Gastrocnemius medialis (tissue), 4 donors: ENCODE data around the gene OAT.
"Not testable (repeated sequence)": the region's sequence is repeated elsewhere in the genome, so short reads cannot be mapped to it uniquely, and the experiment has no call there.

Source experiments
- POLR2A ChIP-seq, 2 donors: fragments of 450-650 bp; IDR thresholded peaks; one replicate each; pipeline ENCODE4 v1.6.1; 2017; ENCODE audit warnings: antibody characterized with exemption in 2 of 2, mild to moderate bottlenecking in 2 of 2, moderate library complexity in 2 of 2
- TF ChIP-seq, protein P1 (sequence below), 5 experiments: fragments of 450-650 bp in 3 of 5; fragments of 200-600 bp in 2 of 5; sonication (generic) in 2 of 5; IDR thresholded peaks in 4 of 5; conservative IDR thresholded peaks in 1 of 5; 1 replicate in 4 of 5; 2 replicates in 1 of 5; pipeline ENCODE4 v1.5.1; 2016 to 2019; ENCODE audit warnings: antibody characterized with exemption in 5 of 5, mild to moderate bottlenecking in 3 of 5, moderate library complexity in 3 of 5

DNA sequence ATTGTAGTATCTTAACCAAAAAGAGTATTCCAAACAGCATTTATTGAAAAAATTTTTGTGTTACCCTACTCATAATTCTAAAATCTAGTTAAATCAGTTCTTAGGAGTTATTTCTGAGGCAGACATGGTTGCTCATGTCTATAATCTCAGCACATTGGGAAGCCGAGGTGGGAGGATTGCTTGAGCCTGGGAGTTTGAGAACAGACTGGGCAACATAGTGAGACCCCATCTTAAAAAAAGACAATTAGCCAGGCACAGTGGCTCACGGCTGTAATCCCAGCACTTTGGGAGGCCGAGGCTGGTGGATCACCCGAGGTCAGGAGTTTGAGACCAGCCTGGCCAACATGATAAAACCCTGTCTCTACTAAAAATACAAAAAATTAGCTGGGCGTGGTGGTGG, 23.0 kb upstream of the OAT start:
- TF ChIP-seq, protein P1, sequence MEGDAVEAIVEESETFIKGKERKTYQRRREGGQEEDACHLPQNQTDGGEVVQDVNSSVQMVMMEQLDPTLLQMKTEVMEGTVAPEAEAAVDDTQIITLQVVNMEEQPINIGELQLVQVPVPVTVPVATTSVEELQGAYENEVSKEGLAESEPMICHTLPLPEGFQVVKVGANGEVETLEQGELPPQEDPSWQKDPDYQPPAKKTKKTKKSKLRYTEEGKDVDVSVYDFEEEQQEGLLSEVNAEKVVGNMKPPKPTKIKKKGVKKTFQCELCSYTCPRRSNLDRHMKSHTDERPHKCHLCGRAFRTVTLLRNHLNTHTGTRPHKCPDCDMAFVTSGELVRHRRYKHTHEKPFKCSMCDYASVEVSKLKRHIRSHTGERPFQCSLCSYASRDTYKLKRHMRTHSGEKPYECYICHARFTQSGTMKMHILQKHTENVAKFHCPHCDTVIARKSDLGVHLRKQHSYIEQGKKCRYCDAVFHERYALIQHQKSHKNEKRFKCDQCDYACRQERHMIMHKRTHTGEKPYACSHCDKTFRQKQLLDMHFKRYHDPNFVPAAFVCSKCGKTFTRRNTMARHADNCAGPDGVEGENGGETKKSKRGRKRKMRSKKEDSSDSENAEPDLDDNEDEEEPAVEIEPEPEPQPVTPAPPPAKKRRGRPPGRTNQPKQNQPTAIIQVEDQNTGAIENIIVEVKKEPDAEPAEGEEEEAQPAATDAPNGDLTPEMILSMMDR (IDR thresholded peaks at IDR 0.05 in 4 of 5, conservative IDR thresholded peaks at IDR 0.05 in 1 of 5), result not testable (repeated sequence)
- TF ChIP-seq POLR2A (IDR thresholded peaks at IDR 0.05), result not testable (repeated sequence)
